OCI-M1 (cell line): Measurements from ENCODE around the gene WNT4.

ENCODE experiments used
- DNase-seq: peaks from one replicate; lab custom pipeline; 2025; lab: John Stamatoyannopoulos, UW

The WNT4 gene

GRCh38 chr1:22129501-22130117 is 13.3 kb downstream of the WNT4 start:
- DNase-seq: no peak

DNA sequence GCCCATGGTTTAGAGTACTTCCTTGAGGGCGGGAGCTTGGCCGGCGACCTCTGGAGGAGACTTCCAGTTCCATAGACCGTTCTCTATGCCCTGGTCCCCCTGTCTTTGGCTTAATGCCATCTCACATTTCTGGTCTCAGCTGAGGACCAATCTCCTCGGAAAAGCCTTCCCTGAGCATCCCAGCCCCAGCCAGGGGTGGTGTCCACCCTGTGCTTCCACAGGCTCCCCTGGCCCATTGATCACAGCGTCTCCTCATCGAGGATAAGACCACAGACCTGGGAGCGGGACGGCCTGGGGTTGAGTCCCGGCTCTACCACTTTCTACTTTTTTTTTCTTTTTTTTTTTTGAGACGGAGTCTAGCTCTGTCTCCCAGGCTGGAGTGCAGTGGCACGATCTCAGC is 14.5 kb downstream of the WNT4 start:
- DNase-seq: no peak

DNA sequence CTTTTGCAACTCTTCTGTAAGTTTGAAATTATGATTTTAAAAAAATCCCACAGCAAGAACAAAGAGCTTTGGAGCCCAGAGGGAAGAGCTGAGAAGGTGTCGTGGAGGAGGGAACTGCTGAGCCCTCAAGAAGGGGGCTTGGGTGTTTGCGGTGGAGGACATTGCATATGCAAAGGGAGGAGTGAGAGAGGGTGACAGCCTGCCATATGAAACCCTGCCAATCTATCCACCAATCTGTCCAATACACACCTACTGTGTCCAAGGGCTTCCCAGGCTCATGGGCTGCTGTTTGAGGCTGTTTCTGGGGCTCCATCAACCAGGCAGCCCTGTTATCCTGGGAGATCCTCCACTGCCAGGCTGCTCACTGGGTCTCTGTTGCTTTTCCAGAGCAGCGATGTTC is 15.2 kb downstream of the WNT4 start:
- DNase-seq: no peak

- no peak for DNase-seq
Observed at GRCh38 chr1:22127248-22127647, 15.6 kb downstream of the WNT4 start.

DNA sequence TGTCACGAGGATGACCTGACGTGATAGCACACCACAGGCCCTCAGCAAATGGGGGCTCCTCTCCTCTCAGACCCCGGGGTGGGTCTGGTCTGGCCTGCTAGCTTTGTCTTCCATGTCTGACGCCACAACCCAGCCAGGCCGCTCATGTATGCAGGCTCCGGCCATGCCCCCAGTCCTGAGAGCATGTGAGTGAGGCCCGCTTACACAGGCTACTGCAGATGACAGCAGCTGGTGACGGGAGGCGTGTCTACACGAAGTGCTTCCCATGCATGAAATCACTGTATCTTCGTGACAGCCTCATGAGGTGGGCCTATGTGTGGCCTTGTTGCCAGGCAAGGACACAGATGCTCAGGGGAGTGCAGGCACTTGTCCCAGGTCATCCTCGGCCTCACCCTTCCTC is 16.4 kb downstream of the WNT4 start:
- no peak for DNase-seq

- no peak for DNase-seq
Observed at GRCh38 chr1:22124592-22125229, 18.2 kb downstream of the WNT4 start.

DNA sequence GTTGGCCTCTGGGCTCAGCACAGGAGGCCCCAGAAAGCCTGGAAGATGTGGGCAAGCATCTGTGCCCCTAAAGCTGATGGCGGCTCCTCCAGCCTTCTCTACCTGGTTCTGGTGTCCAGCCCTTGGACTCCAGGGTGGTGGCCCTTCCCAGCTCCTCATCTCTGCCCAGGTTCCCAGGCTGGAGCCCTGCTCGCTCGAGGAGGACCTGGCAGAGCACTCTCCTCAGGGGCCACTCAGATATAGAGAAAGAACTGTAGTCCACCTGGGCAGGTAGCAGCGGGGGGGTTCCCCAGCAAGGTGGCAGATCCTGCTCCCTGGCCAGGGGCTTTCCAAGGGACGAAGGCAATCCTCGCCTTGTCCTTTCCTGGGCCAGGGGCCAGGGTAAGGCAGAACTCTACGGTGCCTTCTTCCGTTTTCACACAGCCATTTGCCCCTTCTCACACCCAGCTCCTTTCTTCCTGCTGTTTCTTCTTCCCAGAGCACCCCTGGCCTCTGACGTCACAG is 18.9 kb downstream of the WNT4 start:
- no peak for DNase-seq

DNA sequence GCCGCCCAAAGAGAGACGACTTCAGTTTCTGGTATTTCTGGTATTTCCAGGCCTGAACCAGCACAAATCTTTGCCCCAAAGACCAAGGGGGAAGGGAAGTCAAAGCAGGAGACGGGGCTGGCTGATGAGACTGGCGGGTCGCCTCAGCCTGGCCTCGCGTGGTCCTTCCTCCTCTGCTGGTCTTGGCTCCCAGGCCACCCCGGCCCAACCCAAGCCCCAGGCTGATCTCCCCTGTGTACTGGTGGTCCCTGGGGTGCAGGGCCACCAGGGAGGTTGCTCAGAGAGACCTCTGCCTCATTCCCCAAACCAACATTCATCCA is 19.9 kb downstream of the WNT4 start:
- no peak for DNase-seq

DNA sequence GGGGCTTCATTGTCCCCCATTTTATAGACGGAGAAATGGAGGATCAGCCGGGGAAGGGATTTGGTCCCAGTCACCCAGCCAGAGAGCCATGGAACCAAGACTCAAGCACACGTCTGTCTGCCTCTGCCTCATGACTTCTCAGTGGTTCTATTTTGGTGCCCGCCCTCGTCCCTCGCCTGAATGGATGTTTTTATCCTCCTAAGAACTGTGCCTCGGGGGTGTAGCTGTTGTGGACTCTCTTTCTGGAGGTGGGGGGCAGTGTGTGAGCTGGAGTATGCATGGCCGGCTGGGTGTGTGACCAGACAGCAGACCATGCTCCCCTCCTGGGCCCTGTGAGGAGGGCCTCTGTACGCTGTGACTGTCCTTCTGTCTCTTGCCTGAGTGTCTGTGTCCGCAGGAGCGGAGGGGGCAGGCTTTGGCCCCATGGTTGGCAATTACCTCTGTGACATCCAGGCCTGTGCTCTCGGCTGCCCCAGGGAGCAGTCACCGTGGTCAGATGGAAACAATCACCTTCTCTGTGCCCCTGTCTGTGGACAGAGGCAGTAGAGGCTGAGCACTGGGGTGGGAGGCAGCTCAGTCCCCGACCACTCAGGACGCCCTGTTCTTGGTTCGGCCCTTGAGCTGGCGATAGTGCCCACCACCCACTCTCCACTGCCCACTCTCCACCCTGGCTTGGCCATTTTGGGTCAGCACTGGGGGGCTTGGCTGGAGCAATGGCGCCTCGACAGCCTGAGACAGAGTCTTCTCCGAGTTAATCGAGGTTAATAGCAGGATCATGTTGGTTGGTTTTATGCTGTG is 20.4 kb downstream of the WNT4 start:
- no peak for DNase-seq

DNA sequence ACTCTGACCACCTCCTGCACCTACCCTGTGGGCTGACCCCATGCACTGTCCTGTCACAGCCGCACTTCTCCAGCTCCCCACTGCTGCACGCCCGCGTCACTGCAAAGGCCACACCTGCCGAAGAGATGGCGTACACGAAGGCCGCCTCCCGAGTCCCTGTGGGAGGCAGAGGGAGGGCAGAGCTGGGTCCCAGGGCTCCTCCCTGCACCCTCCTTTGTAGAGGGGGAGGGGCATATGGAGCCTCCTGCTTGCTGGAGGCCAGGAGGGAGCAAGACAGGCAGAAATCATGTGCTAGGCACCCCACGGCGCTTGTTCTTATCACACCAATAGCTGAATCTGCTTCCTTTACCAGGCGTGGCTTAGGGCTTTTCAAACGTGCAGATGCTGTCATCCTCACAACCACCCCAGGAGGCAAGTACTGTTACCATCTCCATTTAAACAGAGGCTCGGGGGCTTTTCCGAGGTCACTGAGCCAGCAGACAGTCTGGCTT is 21.4 kb downstream of the WNT4 start:
- no peak for DNase-seq

DNA sequence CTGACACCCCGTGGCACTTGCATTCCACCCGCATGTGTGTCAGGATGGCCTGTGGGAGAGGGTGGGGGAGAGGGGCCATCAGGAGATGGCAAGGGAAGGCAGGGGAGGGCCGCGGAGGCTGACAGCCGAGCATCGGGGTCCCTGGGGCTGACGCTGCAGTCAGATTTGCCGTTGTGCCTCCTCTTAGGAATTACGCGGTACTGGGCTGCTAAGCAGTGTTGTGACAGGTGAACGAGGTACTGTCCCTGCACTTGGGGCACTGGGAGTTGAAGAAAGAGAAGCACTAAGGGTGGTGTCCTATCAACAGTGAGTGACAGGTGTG is 22.5 kb downstream of the WNT4 start:
- DNase-seq: no peak

DNA sequence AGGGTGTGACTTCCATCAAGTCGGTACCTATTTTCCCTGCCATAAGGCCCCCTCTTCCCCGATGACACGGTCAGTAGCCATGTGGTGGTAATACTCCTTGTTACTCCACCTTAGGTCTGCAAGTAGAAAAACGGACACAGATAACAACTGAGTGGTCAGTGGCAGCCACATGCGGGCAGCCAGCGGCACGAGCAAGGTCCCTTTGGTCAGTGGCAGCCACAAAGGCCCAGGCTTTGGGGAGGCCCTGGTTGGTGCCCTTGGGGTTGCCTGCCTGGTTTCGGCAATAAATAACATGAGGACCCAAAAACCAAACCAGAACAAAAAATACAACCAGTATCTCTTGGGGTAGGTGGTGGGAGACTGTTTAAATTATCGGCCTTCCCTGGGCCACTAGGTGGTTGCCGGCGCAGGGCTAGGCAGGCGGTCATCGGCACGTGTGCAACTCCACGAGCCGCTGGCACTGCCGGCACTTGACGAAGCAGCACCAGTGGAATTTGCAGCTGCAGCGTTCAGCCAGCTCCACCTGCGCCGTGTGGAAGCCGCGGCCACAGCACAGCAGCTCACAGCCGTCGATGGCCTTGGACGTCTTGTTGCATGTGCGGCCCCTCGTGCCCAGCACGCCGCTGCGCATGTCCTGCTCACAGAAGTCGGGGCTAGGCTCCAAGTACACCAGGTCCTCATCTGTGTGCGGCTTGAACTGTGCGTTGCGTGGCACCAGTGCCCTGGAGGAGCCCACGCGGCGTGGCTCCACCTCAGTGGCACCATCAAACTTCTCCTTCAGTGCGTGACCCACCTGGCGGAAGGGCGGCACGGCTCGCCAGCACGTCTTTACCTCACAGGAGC is 23.1 kb downstream of the WNT4 start:
- DNase-seq: no peak

- no peak for DNase-seq
Observed at GRCh38 chr1:22118291-22118992, 24.5 kb downstream of the WNT4 start.

DNA sequence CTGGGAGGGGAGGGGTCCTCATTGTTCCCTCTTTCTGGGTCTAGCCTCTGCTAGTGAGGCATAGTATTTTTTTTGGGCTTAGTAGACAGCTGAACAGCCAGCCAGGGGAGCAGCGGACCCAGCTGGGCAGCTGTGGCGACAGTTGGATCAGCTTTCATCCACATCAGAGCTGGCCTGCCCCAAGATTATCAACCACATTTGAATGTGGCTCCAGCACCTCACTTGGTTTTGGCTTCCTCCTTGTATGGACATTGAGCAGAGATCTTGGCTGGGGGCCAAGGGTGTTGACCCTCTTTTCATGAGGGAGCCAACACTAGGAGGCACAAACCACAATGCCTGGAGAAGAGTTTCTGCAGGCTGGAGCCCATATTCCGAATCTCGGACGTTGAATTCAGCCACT is 25.0 kb downstream of the WNT4 start:
- no peak for DNase-seq

- DNase-seq: no peak
Observed at GRCh38 chr1:22117238-22117637, 25.7 kb downstream of the WNT4 start.

- no peak for DNase-seq
Observed at GRCh38 chr1:22115286-22115685, 27.6 kb downstream of the WNT4 start.

DNA sequence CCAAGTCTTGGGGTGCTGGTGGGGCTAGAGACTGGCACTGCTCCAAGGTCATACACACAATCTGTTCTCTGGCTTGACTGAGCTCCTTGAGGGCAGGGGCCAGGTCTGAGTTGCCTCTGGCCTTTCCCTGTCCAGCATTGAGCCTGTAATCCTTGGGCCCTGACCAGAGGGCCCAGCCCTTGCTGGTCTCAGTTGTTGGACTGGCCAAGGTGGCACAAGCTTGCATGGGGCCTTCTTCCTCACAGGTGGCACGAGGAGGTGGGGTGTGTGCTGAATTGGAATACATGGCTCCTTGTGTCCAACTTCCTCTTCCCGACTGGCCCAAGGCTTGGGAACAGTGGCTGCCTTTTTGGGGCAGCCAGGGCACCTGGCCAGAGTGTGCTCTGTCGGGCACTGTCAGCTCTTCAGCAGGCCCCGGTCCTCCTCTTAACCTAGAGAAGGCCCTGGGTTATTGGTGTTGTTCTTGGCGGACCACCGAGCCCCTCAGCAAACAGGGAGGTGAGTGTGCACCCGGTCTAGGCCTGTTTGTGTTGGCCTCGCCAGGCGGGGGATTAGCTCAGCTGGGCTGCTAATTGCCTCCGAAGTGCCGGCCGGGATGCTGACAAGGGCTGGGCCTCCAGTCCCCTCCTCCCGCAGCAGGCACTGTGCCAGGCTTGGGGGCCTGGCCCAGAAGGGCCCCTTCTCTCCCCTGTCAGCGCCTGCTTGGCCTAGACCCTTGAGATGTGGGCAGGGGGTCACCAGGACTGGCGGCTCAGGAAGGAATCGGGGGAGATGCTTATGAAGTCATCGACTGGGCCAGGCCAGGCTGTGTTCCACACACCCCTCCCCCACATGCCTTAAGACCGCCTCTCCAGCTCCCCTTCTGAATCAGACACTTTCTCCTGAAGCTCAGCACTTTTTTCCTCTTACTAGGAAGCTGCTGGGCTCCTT is 28.5 kb downstream of the WNT4 start:
- DNase-seq: no peak

DNA sequence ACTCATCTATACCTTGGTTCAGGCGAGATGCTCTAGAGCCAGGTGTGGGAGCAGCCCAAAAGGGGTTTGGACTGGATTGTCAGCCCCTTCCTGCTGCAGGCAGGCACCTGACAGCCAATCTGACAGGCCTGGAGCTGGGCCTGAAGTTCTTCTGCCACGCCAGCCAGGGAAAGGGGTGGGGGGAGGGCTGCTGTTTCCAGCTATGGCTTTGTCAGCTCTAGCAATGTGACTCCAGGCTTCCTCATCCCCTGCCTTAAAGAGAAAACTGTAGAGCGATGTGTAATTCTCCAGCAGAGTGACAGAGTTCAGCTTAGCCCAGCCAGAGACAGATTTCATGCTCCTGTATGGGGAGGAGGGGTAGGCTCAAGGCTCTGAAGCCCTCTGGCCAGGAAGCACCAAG is 30.3 kb downstream of the WNT4 start:
- DNase-seq: no peak

DNA sequence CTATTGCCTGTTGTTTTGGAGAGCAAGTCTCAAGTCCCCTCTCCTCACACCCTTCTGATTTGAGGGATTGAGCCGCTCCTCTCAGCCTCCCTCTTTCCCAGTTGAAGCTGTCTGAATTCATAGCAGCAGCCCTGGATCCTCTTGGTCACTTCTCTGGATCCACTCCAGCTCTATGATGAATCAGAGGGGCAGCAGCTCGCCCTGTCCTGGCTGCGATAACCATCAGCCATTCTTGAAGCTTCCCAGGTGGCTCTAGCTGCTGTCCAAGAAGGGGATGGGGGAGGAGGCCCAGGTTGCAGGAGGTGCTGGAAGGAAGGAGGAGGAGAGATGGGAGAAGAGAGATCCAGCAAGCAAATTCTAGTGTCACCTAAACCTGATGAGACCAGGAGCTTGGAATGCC is 31.3 kb downstream of the WNT4 start:
- no peak for DNase-seq

DNA sequence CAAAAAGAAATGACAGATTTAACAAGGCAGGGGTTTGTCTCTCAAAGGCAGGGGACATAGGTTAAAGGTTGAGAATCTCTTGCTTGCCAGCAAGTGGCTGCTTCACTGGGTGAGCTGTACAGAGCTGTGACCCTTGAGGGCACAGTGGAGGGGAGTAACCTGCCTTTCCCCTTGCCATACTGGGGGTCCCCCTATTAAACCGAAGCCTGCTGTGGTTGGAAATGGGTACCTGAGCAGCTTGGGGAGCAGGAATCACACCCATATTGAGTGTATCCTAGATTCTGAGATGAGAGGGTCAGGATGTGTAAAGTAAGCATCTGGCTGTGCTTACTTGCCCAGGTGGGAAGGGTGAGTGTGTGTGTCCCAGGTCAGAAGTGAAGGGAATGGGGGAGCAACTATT is 31.8 kb downstream of the WNT4 start:
- DNase-seq: no peak

DNA sequence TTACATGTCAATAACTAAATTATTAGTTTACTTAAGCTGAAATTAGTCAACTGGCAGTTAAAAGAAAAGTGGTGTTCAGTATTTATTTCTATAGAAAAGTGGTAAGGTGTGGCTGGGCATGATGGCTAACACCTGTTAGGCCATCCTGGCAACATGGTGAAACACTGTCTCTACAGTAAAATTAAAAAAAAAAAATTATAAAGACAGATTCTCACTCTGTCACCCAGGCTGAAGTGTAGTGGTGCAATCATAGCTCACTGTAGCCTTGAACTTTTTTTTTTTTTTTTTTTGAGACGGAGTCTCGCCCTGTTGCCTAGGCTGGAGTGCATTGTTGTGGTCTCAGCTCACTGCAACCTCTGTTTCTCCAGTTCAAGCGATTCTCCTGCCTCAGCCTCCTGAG is 32.9 kb downstream of the WNT4 start:
- no peak for DNase-seq
